Muscle of back (tissue), 11 donors: ENCODE measurements around the gene CCDC28A. TPM values are rescaled to one million over a fixed set of nuclear protein-coding genes. Genes with fewer than 3 reads are reported as not detected.

ENCODE experiments used
- DNase-seq, 3 donors: peaks; one replicate each; pipeline versions ENCODE4 v3.0.0 to v3.0.0-alpha.2; 2013
- polyA plus RNA-seq, 10 donors: library from polyadenylated mRNA; unstranded; fragments of 120-200 nt; gene quantifications; one replicate each; pipeline ENCODE4 v1.2.1, GENCODE V29; 2013; ENCODE audit not compliant: insufficient read length in 10 of 10

The CCDC28A gene
- polyA plus RNA-seq, 10 donors: 8.7 to 14.1 (median 10.8) TPM

GRCh38 chr6:138832182-138832581 lies 58.6 kb downstream of the CCDC28A start:
- no peak for DNase-seq

- DNase-seq: peak in 2 of 3 donors; percentile 55 to 66
These were observed 60.4 kb downstream of the CCDC28A start for GRCh38 chr6:138833816-138834539.

GRCh38 chr6:138837246-138837645 lies 63.7 kb downstream of the CCDC28A start:
- DNase-seq: no peak

Other genes starting within 250 kb of the CCDC28A start
- under 1 TPM; 0.05 to 0.71 (median 0.23) TPM for gene ECT2L, start 22.3 kb downstream of the CCDC28A start, polyA plus RNA-seq
- gene REPS1, start 214.5 kb downstream of the CCDC28A start, polyA plus RNA-seq: 10 to 100 TPM; 34.1 to 57.7 (median 45.6) TPM